Upper lobe of right lung (tissue), 1 donor: ENCODE data around the gene EDARADD. TPM values are rescaled to one million over a fixed set of nuclear protein-coding genes. Genes with fewer than 3 reads are reported as not detected.

Experiments used
- ATAC-seq: fragments of 200-7000 bp; cut with Tn5 transposase; one replicate; pipeline ENCODE4 v1.9.1; 2020; ENCODE audit warnings: mild to moderate bottlenecking, moderate library complexity
- DNase-seq: peaks from one replicate; pipeline ENCODE4 v3.0.0-alpha.2; 2020
- H3K27ac ChIP-seq: fragments of 200-600 bp; one replicate; pipeline ENCODE4 v1.8.0; 2022
- H3K27me3 ChIP-seq: fragments of 200-600 bp; one replicate; pipeline ENCODE4 v1.8.0; 2022; ENCODE audit warnings: mild to moderate bottlenecking
- H3K36me3 ChIP-seq: fragments of 200-600 bp; one replicate; pipeline ENCODE4 v1.8.0; 2022
- H3K4me1 ChIP-seq: fragments of 200-600 bp; one replicate; pipeline ENCODE4 v1.8.0; 2022
- H3K4me3 ChIP-seq: fragments of 200-600 bp; one replicate; pipeline ENCODE4 v1.8.0; 2022; ENCODE audit warnings: mild to moderate bottlenecking
- H3K9me3 ChIP-seq: fragments of 200-600 bp; one replicate; pipeline ENCODE4 v1.8.0; 2022
- intact Hi-C: fragments of 100-400 bp; cut with DNase I; formaldehyde crosslinking; loops from one replicate; pipeline ENCODE4 v1.11.0; 2022
- total RNA-seq: library from RNA; stranded (reverse); fragmentation: NEBNext Ultra II Directional; extraction: Animal tissue kit (Norgen Biotek cat#: 25700); gene quantifications from one replicate; pipeline ENCODE4 v1.2.1, GENCODE V29; 2021
- TF ChIP-seq, protein P1 (sequence below): fragments of 200-600 bp; IDR thresholded peaks from one replicate; pipeline ENCODE4 v1.8.0; 2022; ENCODE audit warnings: antibody characterized with exemption
- donor health status: DM: no; HTN: yes; CAD: no; lungs with severe emphysema.

EDARADD gene
- total RNA-seq, 1 donor from 2014 or later = 0.78 TPM

DNA sequence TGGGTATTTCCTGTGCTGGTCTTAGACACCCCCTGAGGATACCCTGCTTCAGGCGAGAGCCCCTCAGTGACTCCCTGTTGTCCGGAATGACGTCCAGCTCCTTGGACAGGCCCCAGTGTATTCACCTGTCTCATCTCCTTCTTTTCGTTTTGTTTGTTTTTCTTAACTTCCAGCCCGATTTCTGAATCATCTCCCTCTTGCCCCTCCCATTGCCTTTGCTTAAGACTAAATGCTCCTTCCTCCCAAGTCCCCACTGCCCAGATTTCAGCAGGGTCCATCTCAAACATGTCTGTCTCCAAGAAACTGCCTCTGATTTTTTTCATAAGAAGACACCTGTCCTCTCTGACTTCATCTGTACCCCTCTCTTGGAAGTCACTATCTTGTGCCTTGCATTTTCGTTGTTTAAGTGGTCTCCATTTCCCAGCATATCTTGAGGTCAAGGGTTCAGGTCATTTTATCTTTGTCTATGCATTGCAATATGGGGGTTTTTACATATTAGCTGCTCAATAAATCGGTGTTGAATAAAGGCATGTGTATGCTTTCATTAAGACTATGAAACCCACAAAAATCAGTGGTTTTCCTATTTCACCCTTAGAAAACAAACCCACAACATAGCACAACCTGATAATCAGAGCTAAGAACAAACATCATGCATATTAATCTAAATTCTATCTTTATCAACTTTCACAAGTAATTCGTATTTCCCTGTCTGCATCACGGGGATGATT lies 71.3 kb downstream of the EDARADD start:
- Histone ChIP-seq H3K36me3 (no peaks in the 10 kb centered on the region), H3K4me1 (no peaks in the 10 kb centered on the region), H3K4me3 (no peak overlapping the region), H3K9me3 (no peaks in the 10 kb centered on the region), H3K27me3 (no peaks in the 10 kb centered on the region), H3K27ac (no peak overlapping the region)
- ATAC-seq (no peak), DNase-seq (no peak)
- intact Hi-C loops = no loop called here
- TF ChIP-seq, protein P1, sequence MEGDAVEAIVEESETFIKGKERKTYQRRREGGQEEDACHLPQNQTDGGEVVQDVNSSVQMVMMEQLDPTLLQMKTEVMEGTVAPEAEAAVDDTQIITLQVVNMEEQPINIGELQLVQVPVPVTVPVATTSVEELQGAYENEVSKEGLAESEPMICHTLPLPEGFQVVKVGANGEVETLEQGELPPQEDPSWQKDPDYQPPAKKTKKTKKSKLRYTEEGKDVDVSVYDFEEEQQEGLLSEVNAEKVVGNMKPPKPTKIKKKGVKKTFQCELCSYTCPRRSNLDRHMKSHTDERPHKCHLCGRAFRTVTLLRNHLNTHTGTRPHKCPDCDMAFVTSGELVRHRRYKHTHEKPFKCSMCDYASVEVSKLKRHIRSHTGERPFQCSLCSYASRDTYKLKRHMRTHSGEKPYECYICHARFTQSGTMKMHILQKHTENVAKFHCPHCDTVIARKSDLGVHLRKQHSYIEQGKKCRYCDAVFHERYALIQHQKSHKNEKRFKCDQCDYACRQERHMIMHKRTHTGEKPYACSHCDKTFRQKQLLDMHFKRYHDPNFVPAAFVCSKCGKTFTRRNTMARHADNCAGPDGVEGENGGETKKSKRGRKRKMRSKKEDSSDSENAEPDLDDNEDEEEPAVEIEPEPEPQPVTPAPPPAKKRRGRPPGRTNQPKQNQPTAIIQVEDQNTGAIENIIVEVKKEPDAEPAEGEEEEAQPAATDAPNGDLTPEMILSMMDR = no peak

DNA sequence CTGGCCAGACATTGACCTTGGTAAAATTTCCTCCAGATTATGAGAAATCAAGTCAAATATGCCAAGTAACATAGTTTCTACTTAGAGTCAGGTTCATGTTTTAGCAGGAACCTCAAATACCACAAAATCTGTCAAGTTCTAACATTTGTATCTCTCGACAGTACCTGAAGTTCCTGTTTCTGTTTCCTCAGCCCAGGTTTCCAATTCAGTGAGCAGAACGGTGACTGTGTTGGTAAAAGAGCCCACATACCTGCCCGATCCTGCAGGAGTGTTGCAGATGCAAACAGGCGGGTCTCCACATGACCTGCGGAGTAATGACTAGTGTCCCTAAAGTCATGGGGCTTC lies 71.8 kb downstream of the EDARADD start:
- H3K4me1 ChIP-seq = no peaks in the 10 kb centered on the region
- H3K27me3 ChIP-seq = no peaks in the 10 kb centered on the region
- H3K4me3 ChIP-seq = no peak overlapping the region
- no peak for ATAC-seq
- no peaks in the 10 kb centered on the region for H3K9me3 ChIP-seq
- intact Hi-C loops = no loop called here
- TF ChIP-seq, protein P1 = no peak
- DNase-seq = no peak
- H3K27ac ChIP-seq = no peak overlapping the region
- no peaks in the 10 kb centered on the region for H3K36me3 ChIP-seq

DNA sequence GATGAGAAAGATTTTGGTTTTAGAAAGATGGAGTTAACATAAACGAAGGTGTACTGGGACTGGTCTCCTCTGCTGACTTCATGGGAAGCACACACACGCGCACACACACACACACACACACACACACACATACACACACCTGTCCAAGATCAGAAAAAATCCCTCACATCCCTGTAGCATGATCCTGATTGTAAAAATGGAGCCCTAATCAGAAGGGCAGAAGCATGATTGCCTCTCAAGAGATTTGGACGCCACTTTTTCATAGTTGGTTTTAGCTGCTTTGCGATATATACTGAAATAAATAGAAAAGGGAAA lies 73.2 kb downstream of the EDARADD start:
- Histone ChIP-seq H3K36me3 (no peaks in the 10 kb centered on the region), H3K9me3 (no peaks in the 10 kb centered on the region), H3K4me1 (no peaks in the 10 kb centered on the region), H3K27ac (no peak overlapping the region), H3K27me3 (no peaks in the 10 kb centered on the region), H3K4me3 (no peak overlapping the region)
- no peak for ATAC-seq
- intact Hi-C loops = no loop called here
- TF ChIP-seq, protein P1 = no peak
- no peak for DNase-seq

DNA sequence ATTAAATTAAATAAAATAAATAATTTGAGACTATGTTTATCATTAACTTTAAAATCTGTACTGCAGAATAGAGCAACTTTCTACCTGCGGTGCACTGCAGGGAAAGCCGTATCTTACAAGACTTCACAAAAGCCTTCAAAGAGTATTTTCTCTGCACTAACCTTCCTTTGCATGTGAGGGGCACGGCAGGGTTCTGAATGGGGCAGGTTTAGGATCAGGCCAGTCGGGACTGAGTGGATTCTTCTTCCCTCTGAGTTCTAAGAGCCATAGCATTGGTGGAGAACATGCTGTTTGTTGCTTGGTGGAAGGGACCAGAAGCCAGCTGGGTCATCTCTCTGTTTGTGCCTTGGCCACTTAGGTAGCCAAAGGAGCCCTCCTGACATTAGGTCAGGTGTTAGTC lies 74.5 kb downstream of the EDARADD start:
- DNase-seq = no peak

DNA sequence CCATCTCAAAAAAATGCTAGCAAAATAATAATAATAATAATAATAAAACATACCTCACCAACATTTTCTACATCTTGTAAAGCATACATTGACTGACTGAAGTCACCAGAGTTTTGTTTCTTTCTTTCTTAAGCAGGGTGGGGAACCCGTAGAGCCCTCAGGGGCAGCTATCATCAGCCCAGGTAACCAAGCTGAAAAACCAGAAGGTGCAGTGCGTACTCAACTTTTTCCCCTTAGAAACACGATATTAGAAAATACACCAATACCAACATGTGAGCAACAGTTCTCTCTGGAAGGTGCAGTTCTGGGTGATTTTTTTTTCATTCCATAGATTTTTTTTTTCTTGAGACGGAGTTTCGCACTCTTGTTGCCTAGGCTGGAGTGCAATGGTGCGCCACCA lies 75.4 kb downstream of the EDARADD start:
- ATAC-seq (no peak), DNase-seq (no peak)
- Histone ChIP-seq H3K27ac (no peak overlapping the region), H3K36me3 (no peaks in the 10 kb centered on the region), H3K4me1 (no peaks in the 10 kb centered on the region), H3K9me3 (no peaks in the 10 kb centered on the region), H3K27me3 (no peaks in the 10 kb centered on the region), H3K4me3 (no peak overlapping the region)
- intact Hi-C loops = no loop called here
- TF ChIP-seq, protein P1 = no peak

More for the DNA sequence above, 74.5 kb downstream of the EDARADD start:
- H3K4me3 ChIP-seq = no peak overlapping the region
- H3K27ac ChIP-seq = no peak overlapping the region
- no peaks in the 10 kb centered on the region for H3K4me1 ChIP-seq
- intact Hi-C loops = no loop called here
- no peaks in the 10 kb centered on the region for H3K36me3 ChIP-seq
- no peak for ATAC-seq
- no peaks in the 10 kb centered on the region for H3K9me3 ChIP-seq
- TF ChIP-seq, protein P1 = no peak
- H3K27me3 ChIP-seq = no peaks in the 10 kb centered on the region

DNA sequence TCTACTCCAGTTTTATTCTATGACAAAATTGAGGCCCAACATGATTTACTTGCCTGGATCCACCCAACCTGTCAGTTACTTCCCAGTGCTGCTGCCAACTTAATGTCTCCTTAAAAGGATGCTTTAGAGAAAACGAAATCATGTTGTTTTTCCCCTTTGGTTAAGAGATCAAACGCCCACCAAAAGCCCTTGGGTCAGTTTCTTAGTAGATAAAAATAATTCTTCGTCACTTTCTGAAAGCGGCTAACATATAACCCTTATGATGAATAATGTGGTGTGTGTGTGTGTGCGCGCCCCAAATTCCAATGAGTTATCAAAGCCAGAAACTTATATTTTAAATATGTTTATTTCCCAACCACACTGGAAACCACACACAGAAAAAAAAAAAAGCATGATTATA lies 77.0 kb downstream of the EDARADD start:
- Histone ChIP-seq H3K4me3 (no peak overlapping the region), H3K27ac (no peak overlapping the region), H3K27me3 (no peaks in the 10 kb centered on the region), H3K9me3 (no peaks in the 10 kb centered on the region), H3K4me1 (no peaks in the 10 kb centered on the region), H3K36me3 (no peaks in the 10 kb centered on the region)
- DNase-seq (no peak), ATAC-seq (no peak)
- intact Hi-C loops = no loop called here
- TF ChIP-seq, protein P1 = no peak
